ENCODE data around the gene SLC27A2. TPM values are rescaled to one million over a fixed set of nuclear protein-coding genes. Genes with fewer than 3 reads are reported as not detected.

SLC27A2 gene
- total and polyA plus RNA-seq, 2 donors (not counting 1 experiment from before 2014, with no cell fraction given): 0.49 to 0.66 TPM

GRCh38 chr15:50244153-50244552 is 62.2 kb downstream of the SLC27A2 start:
- Histone ChIP-seq H3K4me3 (replicated peaks in 1 of 4; ENCODE audit: control extremely low read depth in 1 of 4, insufficient read depth in 1 of 4, low read depth in 3 of 4, low read length in 4 of 4) (no peak overlapping the region), H4K20me1 (ENCODE audit: control insufficient read depth, extremely low read depth, insufficient read depth, low read length) (no peaks in the 10 kb centered on the region), H3K9ac (ENCODE audit: insufficient read depth, low read length) (no peak overlapping the region), H3K36me3 (ENCODE audit: control insufficient read depth, insufficient read depth, low read length) (no peaks in the 10 kb centered on the region), H2AFZ (ENCODE audit: low read length) (no peak overlapping the region), H3K27ac (ENCODE audit: insufficient read depth, low read length) (no peak overlapping the region), H3K4me1 (ENCODE audit: control insufficient read depth, extremely low read depth, insufficient read depth, low read length) (no peaks in the 10 kb centered on the region), H3K79me2 (ENCODE audit: control insufficient read depth, insufficient read depth, low read length) (no peaks in the 10 kb centered on the region), H3K4me2 (ENCODE audit: extremely low read depth, insufficient read depth, low read length) (no peak overlapping the region), H3K27me3 (ENCODE audit: control insufficient read depth, insufficient read depth, low read length) (no peaks in the 10 kb centered on the region), H3K9me3 (ENCODE audit: control insufficient read depth, insufficient read depth, low read depth, low read length) (no peaks in the 10 kb centered on the region)
- TF ChIP-seq CTCF (conservative IDR thresholded peaks at IDR 0.05 in 1 of 2, IDR thresholded peaks at IDR 0.05 in 1 of 2; ENCODE audit: low read depth in 1 of 2, low read length in 2 of 2) (no peak), EZH2 (IDR thresholded peaks at IDR 0.05; ENCODE audit: low read length, missing control alignments) (no peak)
- DNase-seq (ENCODE audit: low read depth in 2 of 2): no peak

- no peak overlapping the region for H2AFZ ChIP-seq (ENCODE audit: low read length)
- H3K4me3 ChIP-seq (replicated peaks in 1 of 4; ENCODE audit: control extremely low read depth in 1 of 4, insufficient read depth in 1 of 4, low read depth in 3 of 4, low read length in 4 of 4): no peak overlapping the region
- no peak for DNase-seq (ENCODE audit: low read depth in 2 of 2)
- no peak overlapping the region for H3K9ac ChIP-seq (ENCODE audit: insufficient read depth, low read length)
- no peaks in the 10 kb centered on the region for H3K27me3 ChIP-seq (ENCODE audit: control insufficient read depth, insufficient read depth, low read length)
- no peaks in the 10 kb centered on the region for H3K9me3 ChIP-seq (ENCODE audit: control insufficient read depth, insufficient read depth, low read depth, low read length)
- no peak overlapping the region for H3K27ac ChIP-seq (ENCODE audit: insufficient read depth, low read length)
- no peaks in the 10 kb centered on the region for H4K20me1 ChIP-seq (ENCODE audit: control insufficient read depth, extremely low read depth, insufficient read depth, low read length)
- no peak for TF ChIP-seq EZH2 (IDR thresholded peaks at IDR 0.05; ENCODE audit: low read length, missing control alignments)
- no peak for TF ChIP-seq CTCF (conservative IDR thresholded peaks at IDR 0.05 in 1 of 2, IDR thresholded peaks at IDR 0.05 in 1 of 2; ENCODE audit: low read depth in 1 of 2, low read length in 2 of 2)
- H3K4me1 ChIP-seq (ENCODE audit: control insufficient read depth, extremely low read depth, insufficient read depth, low read length): no peaks in the 10 kb centered on the region
- H3K79me2 ChIP-seq (ENCODE audit: control insufficient read depth, insufficient read depth, low read length): no peaks in the 10 kb centered on the region
- H3K36me3 ChIP-seq (ENCODE audit: control insufficient read depth, insufficient read depth, low read length): no peaks in the 10 kb centered on the region
- no peak overlapping the region for H3K4me2 ChIP-seq (ENCODE audit: extremely low read depth, insufficient read depth, low read length)
These were observed 63.1 kb downstream of the SLC27A2 start for GRCh38 chr15:50244959-50245624.

GRCh38 chr15:50246631-50247030 is 64.6 kb downstream of the SLC27A2 start:
- no peaks in the 10 kb centered on the region for H3K79me2 ChIP-seq (ENCODE audit: control insufficient read depth, insufficient read depth, low read length)
- no peaks in the 10 kb centered on the region for H3K36me3 ChIP-seq (ENCODE audit: control insufficient read depth, insufficient read depth, low read length)
- no peaks in the 10 kb centered on the region for H3K4me1 ChIP-seq (ENCODE audit: control insufficient read depth, extremely low read depth, insufficient read depth, low read length)
- no peak overlapping the region for H3K27ac ChIP-seq (ENCODE audit: insufficient read depth, low read length)
- no peak overlapping the region for H3K4me3 ChIP-seq (replicated peaks in 1 of 4; ENCODE audit: control extremely low read depth in 1 of 4, insufficient read depth in 1 of 4, low read depth in 3 of 4, low read length in 4 of 4)
- DNase-seq (ENCODE audit: low read depth in 2 of 2): no peak
- no peaks in the 10 kb centered on the region for H3K9me3 ChIP-seq (ENCODE audit: control insufficient read depth, insufficient read depth, low read depth, low read length)
- TF ChIP-seq CTCF (conservative IDR thresholded peaks at IDR 0.05 in 1 of 2, IDR thresholded peaks at IDR 0.05 in 1 of 2; ENCODE audit: low read depth in 1 of 2, low read length in 2 of 2) (no peak), EZH2 (IDR thresholded peaks at IDR 0.05; ENCODE audit: low read length, missing control alignments) (no peak)
- no peak overlapping the region for H3K9ac ChIP-seq (ENCODE audit: insufficient read depth, low read length)
- no peaks in the 10 kb centered on the region for H4K20me1 ChIP-seq (ENCODE audit: control insufficient read depth, extremely low read depth, insufficient read depth, low read length)
- H3K27me3 ChIP-seq (ENCODE audit: control insufficient read depth, insufficient read depth, low read length): peaks cover 3% of the 10 kb centered on the region
- H3K4me2 ChIP-seq (ENCODE audit: extremely low read depth, insufficient read depth, low read length): no peak overlapping the region
- no peak overlapping the region for H2AFZ ChIP-seq (ENCODE audit: low read length)
